ENCODE measurements around the gene SEL1L.
"Not testable (repeated sequence)": the region's sequence is repeated elsewhere in the genome, so short reads cannot be mapped to it uniquely, and the experiment has no call there.

The SEL1L gene

DNA sequence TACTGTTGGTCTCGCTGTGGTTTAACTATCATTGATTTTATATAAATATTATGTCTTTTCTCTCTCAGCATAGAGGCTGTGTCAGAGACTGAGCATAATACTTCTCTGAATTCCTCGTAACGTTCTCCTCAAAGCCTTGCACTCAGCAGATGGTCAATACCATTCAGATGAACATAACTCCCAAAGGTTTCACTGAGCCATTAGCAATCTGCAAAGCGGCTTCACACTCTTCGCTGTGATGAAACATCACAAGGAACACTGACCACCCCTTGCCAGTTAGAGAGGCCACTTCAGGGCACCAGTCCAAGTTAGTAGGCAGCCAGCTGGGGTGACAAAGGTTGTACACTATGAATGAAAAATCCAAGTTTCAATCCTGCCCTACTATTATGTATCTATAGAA lies 103.4 kb downstream of the SEL1L start:
- H3K4me3 ChIP-seq (ENCODE audit: low read length), result no peak overlapping the region
- DNase-seq (ENCODE audit: low read depth, low spot score), result no peak

- DNase-seq (ENCODE audit: low read depth, low spot score); H3K4me3 ChIP-seq (ENCODE audit: low read length): not testable (repeated sequence)
Observed at GRCh38 chr14:81429749-81430148, 103.9 kb downstream of the SEL1L start.

- no peak overlapping the region for H3K4me3 ChIP-seq (ENCODE audit: low read length)
- no peak for DNase-seq (ENCODE audit: low read depth, low spot score)
Observed at GRCh38 chr14:81429028-81429427, 104.6 kb downstream of the SEL1L start.

GRCh38 chr14:81427348-81428058 lies 106.2 kb downstream of the SEL1L start:
- no peak overlapping the region for H3K4me3 ChIP-seq (ENCODE audit: low read length)
- DNase-seq (ENCODE audit: low read depth, low spot score), result no peak

DNA sequence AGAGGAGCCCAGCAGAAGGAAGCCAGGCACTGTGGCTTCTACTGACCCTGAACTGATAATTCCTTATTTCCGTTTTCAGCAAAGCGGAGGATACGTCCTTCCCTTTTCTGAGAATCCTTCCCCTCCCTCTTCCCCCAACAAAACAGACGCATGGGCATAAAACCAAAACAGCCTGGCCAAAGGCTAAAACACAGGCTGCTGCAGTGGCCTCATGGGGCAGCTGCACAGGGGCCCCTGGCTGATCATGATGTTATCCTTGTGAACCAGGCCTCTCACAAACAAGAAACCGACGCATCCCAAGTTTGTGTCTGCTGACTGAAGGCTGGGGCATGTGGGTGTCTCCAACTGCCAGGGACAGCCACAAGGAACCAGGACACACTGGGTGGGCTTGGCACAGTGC lies 110.1 kb downstream of the SEL1L start:
- no peak for DNase-seq (ENCODE audit: low read depth, low spot score)
- H3K4me3 ChIP-seq (ENCODE audit: low read length), result no peak overlapping the region
